WTC11 (cell line): ENCODE results near the gene ZNF821. TPM values are rescaled to one million over a fixed set of nuclear protein-coding genes. Genes with fewer than 3 reads are reported as not detected.

Source experiments
- ARID4B ChIP-seq: sonication (generic); formaldehyde crosslinking; IDR thresholded peaks from 2 replicates; pipeline ENCODE4 v1.8.0; 2023; ENCODE audit warnings: missing genetic modification reagents, mild to moderate bottlenecking, borderline replicate concordance
- ATF3 ChIP-seq: sonication (generic); formaldehyde crosslinking; conservative IDR thresholded peaks from 2 replicates; pipeline ENCODE4 v1.8.1; 2022; ENCODE audit warnings: mild to moderate bottlenecking, missing genetic modification reagents
- E2F4 ChIP-seq: sonication (generic); formaldehyde crosslinking; IDR thresholded peaks from 2 replicates; pipeline ENCODE4 v1.8.1; 2022; ENCODE audit warnings: low read depth, mild to moderate bottlenecking, moderate library complexity, missing genetic modification reagents, borderline replicate concordance
- E2F5 ChIP-seq: sonication (generic); formaldehyde crosslinking; IDR thresholded peaks from 2 replicates; pipeline ENCODE4 v1.8.1; 2022; ENCODE audit warnings: mild to moderate bottlenecking, moderate library complexity, missing genetic modification reagents
- GTF2I ChIP-seq: fragments of 250-450 bp; sonication (Bioruptor Pico); conservative IDR thresholded peaks from 2 replicates; pipeline ENCODE4 v1.4.0; 2021; ENCODE audit warnings: mild to moderate bottlenecking
- IRF2 ChIP-seq: sonication (generic); formaldehyde crosslinking; IDR thresholded peaks from 2 replicates; pipeline ENCODE4 v1.8.0; 2022; ENCODE audit warnings: low read depth, missing genetic modification reagents, borderline replicate concordance
- JUN ChIP-seq: sonication (generic); formaldehyde crosslinking; IDR thresholded peaks from 2 replicates; pipeline ENCODE4 v1.8.0; 2023; ENCODE audit warnings: mild to moderate bottlenecking, missing genetic modification reagents
- KAT7 ChIP-seq: sonication (generic); formaldehyde crosslinking; IDR thresholded peaks from 2 replicates; pipeline ENCODE4 v1.8.1; 2023; ENCODE audit warnings: missing genetic modification reagents, mild to moderate bottlenecking, borderline replicate concordance
- NFATC4 ChIP-seq: fragments of 250-450 bp; sonication (Bioruptor Pico); IDR thresholded peaks from 2 replicates; pipeline ENCODE4 v1.9.0; 2021; ENCODE audit warnings: mild to moderate bottlenecking
- NFE2L1 ChIP-seq: sonication (generic); formaldehyde crosslinking; IDR thresholded peaks from 2 replicates; pipeline ENCODE4 v1.8.1; 2023; ENCODE audit warnings: missing genetic modification reagents
- PRDM15 ChIP-seq: sonication (generic); formaldehyde crosslinking; IDR thresholded peaks from 2 replicates; pipeline ENCODE4 v1.8.0; 2022; ENCODE audit warnings: missing genetic modification reagents
- RELA ChIP-seq: sonication (generic); formaldehyde crosslinking; IDR thresholded peaks from 2 replicates; pipeline ENCODE4 v1.8.1; 2022; ENCODE audit warnings: missing genetic modification reagents, mild to moderate bottlenecking, borderline replicate concordance
- SOX15 ChIP-seq: fragments of 250-450 bp; sonication (Bioruptor Pico); IDR thresholded peaks from 2 replicates; pipeline ENCODE4 v1.9.0; 2021; ENCODE audit warnings: mild to moderate bottlenecking
- STAT6 ChIP-seq: sonication (generic); formaldehyde crosslinking; conservative IDR thresholded peaks from 2 replicates; pipeline ENCODE4 v1.8.1; 2023; ENCODE audit warnings: mild to moderate bottlenecking, low read depth, missing genetic modification reagents, moderate library complexity
- TCF7 ChIP-seq: sonication (generic); formaldehyde crosslinking; IDR thresholded peaks from 2 replicates; pipeline ENCODE4 v1.8.0; 2022; ENCODE audit warnings: mild to moderate bottlenecking, low read depth, missing genetic modification reagents, moderate library complexity
- TEAD1 ChIP-seq: sonication (generic); formaldehyde crosslinking; IDR thresholded peaks from 2 replicates; pipeline ENCODE4 v1.8.0; 2022; ENCODE audit warnings: mild to moderate bottlenecking, missing genetic modification reagents
- USF2 ChIP-seq: sonication (generic); formaldehyde crosslinking; IDR thresholded peaks from 2 replicates; pipeline ENCODE4 v1.8.1; 2023; ENCODE audit warnings: mild to moderate bottlenecking, missing genetic modification reagents, moderate library complexity
- ZNF138 ChIP-seq: sonication (generic); formaldehyde crosslinking; conservative IDR thresholded peaks from 2 replicates; pipeline ENCODE4 v1.8.1; 2022; ENCODE audit warnings: mild to moderate bottlenecking, moderate library complexity, missing genetic modification reagents
- ZNF219 ChIP-seq: sonication (generic); formaldehyde crosslinking; IDR thresholded peaks from 2 replicates; pipeline ENCODE4 v1.8.0; 2023; ENCODE audit warnings: missing genetic modification reagents, mild to moderate bottlenecking, borderline replicate concordance
- ZNF281 ChIP-seq: sonication (generic); formaldehyde crosslinking; IDR thresholded peaks from 2 replicates; pipeline ENCODE4 v1.8.0; 2023; ENCODE audit warnings: mild to moderate bottlenecking, missing genetic modification reagents
- ZNF423 ChIP-seq: fragments of 250-450 bp; sonication (Bioruptor Pico); IDR thresholded peaks from 2 replicates; pipeline ENCODE4 v2.1.2; 2022; ENCODE audit warnings: mild to moderate bottlenecking, moderate library complexity
- total RNA-seq: library from RNA; stranded (reverse); gene quantifications from 3 replicates; pipeline ENCODE4 v1.2.3, GENCODE V29; 2021

Gene ZNF821
- total RNA-seq, 1 experiment from 2014 or later, result 16.2 TPM

- TF ChIP-seq PRDM15 (CRISPR knock-in tag) (no peak), ARID4B (CRISPR knock-in tag) (peak; percentile 78), RELA (CRISPR knock-in tag) (peak; percentile 86), ZNF423 (CRISPR knock-in tag) (0 out of 2 replicates have a peak, but pooled peaks have one; percentile 7), E2F5 (peak; percentile 66; the same call in 1 of the 2 replicates), IRF2 (CRISPR knock-in tag) (no peak), ZNF219 (CRISPR knock-in tag) (peak; percentile 89; the same call in 1 of the 2 replicates), STAT6 (no peak), E2F4 (peak; percentile 57; the same call in 1 of the 2 replicates), ZNF281 (CRISPR knock-in tag) (0 out of 2 replicates have a peak, but pooled peaks have one; percentile 12), GTF2I (CRISPR knock-in tag) (no peak), TCF7 (CRISPR knock-in tag) (no peak), KAT7 (CRISPR knock-in tag) (peak; percentile 78; the same call in 1 of the 2 replicates), SOX15 (CRISPR knock-in tag) (no peak), USF2 (CRISPR knock-in tag) (peak; percentile 57), NFE2L1 (CRISPR knock-in tag) (no peak), ZNF138 (0 out of 2 replicates have a peak, but pooled peaks have one; percentile 78), TEAD1 (CRISPR knock-in tag) (peak; percentile 92), NFATC4 (CRISPR knock-in tag) (no peak), ATF3 (CRISPR knock-in tag) (no peak), JUN (CRISPR knock-in tag) (peak; percentile 77)
These were observed 11.1 kb upstream of the ZNF821 start, which contains the start of gene IST1 (continued) for GRCh38 chr16:71894921-71895678.
